ENCODE measurements around the gene KSR1.
"Not testable (repeated sequence)": the region's sequence is repeated elsewhere in the genome, so short reads cannot be mapped to it uniquely, and the experiment has no call there.

KSR1 gene

DNA sequence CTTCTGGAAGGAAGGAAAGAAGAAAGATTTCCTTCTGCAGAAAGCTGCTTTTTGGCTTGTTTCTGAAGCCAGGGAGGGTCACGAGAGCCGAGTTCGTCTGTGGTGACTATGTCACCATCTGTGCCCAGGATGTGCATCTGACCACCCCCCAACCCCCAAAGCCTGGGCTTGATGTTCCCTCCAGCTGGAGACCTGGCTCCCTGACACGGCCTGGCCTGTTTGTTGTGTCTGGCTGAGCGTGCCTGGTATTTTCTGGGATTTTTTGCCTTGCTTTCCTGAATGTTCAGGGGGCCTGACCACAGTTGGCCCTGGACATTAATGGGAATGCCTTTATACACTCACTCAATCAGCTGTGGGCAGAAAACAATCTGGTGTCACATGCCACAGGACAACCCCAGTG is 213.6 kb downstream of the KSR1 start:
- DNase-seq: no peak

DNA sequence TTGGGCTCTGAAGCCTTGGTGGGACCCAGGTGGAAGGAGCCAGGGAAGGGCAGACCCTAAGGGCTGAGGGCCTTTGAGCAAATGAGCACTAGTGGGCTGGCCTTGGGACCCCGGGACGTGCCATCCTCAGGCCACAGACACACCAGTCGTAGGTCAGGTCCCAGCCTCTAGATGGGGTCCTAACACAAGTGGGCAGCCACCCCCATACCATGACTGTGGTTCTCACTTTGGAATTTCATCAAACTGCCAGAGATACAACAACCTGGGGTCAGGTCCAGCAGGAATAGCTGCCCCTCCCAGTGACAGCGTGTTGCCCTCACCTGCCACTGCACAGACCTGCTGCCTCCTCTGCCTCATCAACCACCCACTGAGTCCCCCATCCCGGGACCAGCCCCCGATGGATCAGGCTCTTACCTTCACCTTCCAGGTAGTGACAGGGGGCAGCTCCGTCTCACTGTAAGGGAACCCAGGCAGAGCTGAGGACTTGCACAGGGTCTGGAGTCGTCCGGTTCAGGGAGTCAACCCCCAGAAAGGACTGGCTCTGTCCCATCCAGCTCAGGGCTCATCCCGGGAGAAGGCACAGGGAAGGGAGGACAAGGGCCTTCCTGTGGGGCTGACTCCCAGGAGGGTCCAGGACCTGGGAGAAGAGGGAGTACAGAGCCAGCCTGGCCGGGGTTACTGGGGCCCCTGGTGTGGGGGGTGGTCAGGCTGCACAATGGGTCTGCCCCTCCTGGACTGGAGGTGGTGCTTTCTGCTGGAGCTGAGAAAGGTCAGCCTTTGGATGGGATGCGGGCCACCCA is 214.7 kb downstream of the KSR1 start:
- DNase-seq: no peak

DNA sequence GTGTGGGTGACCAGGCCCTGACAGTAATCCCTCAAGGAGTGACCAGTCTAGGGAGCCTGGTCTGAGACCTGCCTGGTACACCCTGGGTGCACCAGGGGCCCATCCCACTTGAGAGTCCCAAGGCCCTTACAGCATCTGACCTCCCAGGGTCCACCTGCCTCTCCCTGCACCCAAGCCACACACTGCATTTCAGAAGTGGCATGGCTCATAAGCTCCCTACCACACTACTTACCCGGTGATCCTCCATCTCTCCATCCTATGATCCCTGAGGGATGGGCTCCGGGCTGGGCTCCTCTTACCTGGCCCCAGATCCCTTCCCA is 215.3 kb downstream of the KSR1 start:
- DNase-seq: no peak

DNA sequence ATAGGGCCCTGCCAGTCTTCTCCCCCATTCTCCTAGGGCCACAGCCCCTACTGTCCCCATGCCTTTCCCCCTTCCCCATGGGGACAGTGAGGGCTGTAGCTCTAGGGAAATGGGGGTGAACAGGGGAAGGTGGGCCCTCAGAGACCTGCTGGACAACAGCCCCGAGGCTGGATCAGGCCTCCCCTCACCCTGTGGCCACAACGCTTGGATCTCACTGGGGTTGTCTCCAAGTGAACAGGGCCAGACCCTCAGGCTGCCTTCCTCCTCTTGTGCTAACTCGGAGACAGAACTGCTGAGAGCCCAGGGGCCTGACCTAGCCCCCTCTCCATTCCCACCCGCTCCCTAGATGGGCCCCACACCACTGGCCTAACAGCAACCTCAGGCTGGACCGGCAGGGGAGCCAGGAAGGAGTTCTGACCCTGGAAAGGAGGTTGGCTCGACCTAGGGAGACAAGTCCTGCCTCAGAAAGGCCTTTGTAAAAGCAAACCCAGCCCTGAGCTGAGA is 215.8 kb downstream of the KSR1 start:
- not testable (repeated sequence) for DNase-seq

DNA sequence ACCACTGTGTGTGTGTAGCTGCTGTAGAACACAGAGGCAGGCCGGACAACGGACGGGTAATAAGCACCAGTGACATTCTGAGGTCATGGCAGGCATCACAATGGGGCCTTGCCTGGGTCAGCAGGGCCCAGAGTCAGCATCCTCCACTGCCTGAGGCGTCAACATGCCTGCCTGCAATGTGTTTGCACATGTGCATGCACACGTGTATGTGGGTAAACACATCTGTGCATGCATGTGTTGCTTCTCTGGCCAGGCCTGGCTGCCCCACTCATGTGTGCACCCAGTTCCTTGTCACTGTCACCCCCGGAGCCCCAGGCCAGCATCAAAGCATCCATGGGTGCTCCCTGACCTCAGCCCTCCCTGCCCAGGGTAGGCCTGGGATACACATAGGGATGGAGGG is 218.1 kb downstream of the KSR1 start:
- DNase-seq: no peak

Measured in right forelimb (tissue), 1 donor.